Natural killer cell treated with Interleukin-12 subunit alpha and Interleukin-12 subunit beta and Interleukin-15 and Interleukin-18, amount 100 ng/mL, for 72 hours (primary cell): Measurements from ENCODE around the gene LRRC74A. TPM values are rescaled to one million over a fixed set of nuclear protein-coding genes. Genes with fewer than 3 reads are reported as not detected.

Experiments
- ATAC-seq, 2 donors: fragments of 150-1000 bp; cut with Tn5 transposase in 1 of 2; sonication (Bioruptor Pico), chemical (Tn5 transposase) in 1 of 2; 2 replicates each; pipeline ENCODE4 v1.10.0; 2021
- DNase-seq: peaks from one replicate; pipeline ENCODE4 v3.0.0; 2022; ENCODE audit warnings: low spot score
- H3K27ac Mint-ChIP-seq, 2 donors: 1 replicate in 1 of 2; 2 replicates in 1 of 2; pipeline ENCODE4 v1.8.0; 2022; ENCODE audit warnings: mixed read lengths in 2 of 2, mild to moderate bottlenecking in 1 of 2, moderate library complexity in 1 of 2
- H3K27me3 Mint-ChIP-seq, 2 donors: 1 replicate in 1 of 2; 2 replicates in 1 of 2; pipeline ENCODE4 v1.8.0; 2022; ENCODE audit warnings: mixed read lengths in 2 of 2
- H3K36me3 Mint-ChIP-seq: one replicate; pipeline ENCODE4 v1.8.0; 2022; ENCODE audit warnings: mixed read lengths
- H3K4me1 Mint-ChIP-seq, 2 donors: 1 replicate in 1 of 2; 2 replicates in 1 of 2; pipeline ENCODE4 v1.8.0; 2022; ENCODE audit warnings: low read depth in 2 of 2, mixed read lengths in 2 of 2, mild to moderate bottlenecking in 1 of 2
- H3K4me3 Mint-ChIP-seq: one replicate; pipeline ENCODE4 v1.8.0; 2022; ENCODE audit warnings: mixed read lengths
- H3K9me3 Mint-ChIP-seq: 2 replicates; pipeline ENCODE4 v1.8.0; 2022; ENCODE audit warnings: mixed read lengths
- total RNA-seq, 2 donors: library from RNA; stranded (reverse); gene quantifications; one replicate each; pipeline ENCODE4 v1.2.3, GENCODE V29; 2022

LRRC74A gene
- total RNA-seq, 2 donors from 2014 or later, result not detected

GRCh38 chr14:76918256-76918781 lies 92.1 kb downstream of the LRRC74A start:
- DNase-seq (no peak), ATAC-seq (no peak)
- Mint-ChIP-seq H3K27me3 (no peaks in the 10 kb centered on the region), H3K9me3 (no peaks in the 10 kb centered on the region), H3K4me3 (no peak overlapping the region), H3K36me3 (no peaks in the 10 kb centered on the region), H3K27ac (peak overlapping the region in 1 of 2 donors; percentile 21), H3K4me1 (peaks cover 21 to 39% of the 10 kb centered on the region in 2 donors)

GRCh38 chr14:76918782-76919394 lies 92.7 kb downstream of the LRRC74A start:
- H3K36me3 Mint-ChIP-seq, result no peaks in the 10 kb centered on the region
- ATAC-seq (no peak), DNase-seq (no peak)
- no peaks in the 10 kb centered on the region for H3K27me3 Mint-ChIP-seq
- peak overlapping the region in 1 of 2 donors; percentile 53 for H3K27ac Mint-ChIP-seq
- H3K4me3 Mint-ChIP-seq, result no peak overlapping the region
- no peaks in the 10 kb centered on the region for H3K9me3 Mint-ChIP-seq
- H3K4me1 Mint-ChIP-seq, result peaks cover 21 to 39% of the 10 kb centered on the region in 2 donors

Other genes with a start within 250 kb of the LRRC74A start
- 1 to 10 TPM; 1.2 to 1.9 TPM for gene VASH1, start 64.9 kb upstream of the LRRC74A start, total RNA-seq
- 10 to 100 TPM; 11.7 to 14.6 TPM for gene ANGEL1, start 13.5 kb upstream of the LRRC74A start, total RNA-seq
- 10 to 100 TPM; 18.0 to 28.9 TPM for gene IRF2BPL, start 202.3 kb downstream of the LRRC74A start, total RNA-seq